Stimulated activated CD4-positive, alpha-beta T cell treated with anti-CD3 and anti-CD28 coated beads, Interleukin-2, amount 100 ng/mL, for 24 hours (primary cell): ENCODE results near the gene SLC25A21.
"Not testable (repeated sequence)": the region's sequence is repeated elsewhere in the genome, so short reads cannot be mapped to it uniquely, and the experiment has no call there.

Experiments used
- DNase-seq, 2 donors: peaks; one replicate each; pipeline ENCODE4 v3.0.0-alpha.2; 2020

SLC25A21 gene

DNA sequence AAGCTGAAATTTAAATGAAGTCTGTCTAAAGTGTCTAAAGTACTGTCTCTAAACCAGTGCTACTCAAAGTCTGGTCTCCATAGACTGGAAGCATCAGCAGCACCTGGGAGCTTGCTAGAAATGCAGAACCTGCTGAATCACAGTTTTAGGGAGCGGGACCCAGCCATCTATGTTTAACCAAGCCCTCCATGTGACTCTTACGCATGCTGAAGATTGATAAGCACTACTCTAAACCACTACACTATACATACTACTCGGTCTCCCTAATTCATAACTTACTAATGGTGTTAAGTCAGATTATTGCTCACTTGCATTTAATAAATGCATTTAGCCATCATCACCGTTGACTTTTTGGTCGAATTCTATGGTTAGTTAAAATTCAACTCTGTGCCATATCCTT, 88.8 kb downstream of the SLC25A21 start:
- DNase-seq: no peak

DNA sequence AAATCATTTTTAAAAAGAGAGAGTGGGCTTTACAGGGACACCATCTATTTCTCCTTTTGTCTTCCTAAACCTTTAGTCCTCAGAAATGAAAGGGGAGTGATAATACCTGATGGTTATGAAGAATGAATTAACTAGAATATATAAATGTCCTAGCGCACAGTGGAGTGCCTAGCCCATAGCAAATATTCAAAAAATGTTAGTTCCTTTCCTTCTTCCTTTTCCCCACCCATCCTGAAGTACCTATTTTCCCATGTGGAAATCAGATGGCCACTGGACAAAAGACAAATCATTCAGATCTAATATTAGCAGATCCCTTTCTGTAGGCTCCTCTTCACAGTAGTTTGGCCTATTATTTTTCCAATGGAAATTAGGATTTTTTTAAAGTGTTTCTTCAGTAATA, 90.0 kb downstream of the SLC25A21 start:
- DNase-seq: no peak

DNA sequence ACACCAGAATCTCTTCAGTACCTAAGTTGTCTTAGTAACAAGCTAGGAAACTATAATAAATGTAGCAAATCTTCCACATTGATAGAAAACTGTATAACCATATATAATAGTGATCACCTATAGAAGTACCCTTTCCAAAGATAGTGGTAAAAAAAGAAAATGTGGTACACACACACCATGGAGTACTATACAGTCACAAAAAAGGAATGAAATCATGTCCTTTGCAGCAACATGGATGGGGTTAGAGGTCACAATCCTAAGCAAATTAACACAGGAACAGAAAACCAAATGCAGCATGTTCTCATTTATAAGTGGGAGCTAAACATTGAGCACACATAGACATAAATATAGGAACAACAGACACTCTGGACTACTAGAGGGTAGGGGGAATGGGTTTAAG, 90.5 kb downstream of the SLC25A21 start:
- DNase-seq: no peak

DNA sequence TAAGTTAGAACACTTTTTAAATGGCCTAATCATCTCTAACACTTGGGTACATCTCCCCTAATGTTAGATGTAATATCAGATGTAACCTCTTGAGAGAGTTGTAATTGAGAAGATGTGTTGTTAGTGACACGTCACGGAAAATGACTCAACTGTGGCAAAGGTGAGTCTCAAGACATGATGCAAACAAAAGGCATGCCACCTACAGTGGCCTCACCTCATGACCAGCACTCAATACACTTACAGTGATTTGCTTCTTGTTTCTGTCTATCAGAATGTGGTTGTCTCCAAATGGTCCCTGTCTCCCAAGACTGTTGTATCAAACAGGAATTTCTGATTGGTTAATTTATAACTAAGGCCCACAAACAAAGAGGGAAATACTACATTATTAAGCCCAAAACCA, 91.2 kb downstream of the SLC25A21 start:
- DNase-seq: no peak

DNA sequence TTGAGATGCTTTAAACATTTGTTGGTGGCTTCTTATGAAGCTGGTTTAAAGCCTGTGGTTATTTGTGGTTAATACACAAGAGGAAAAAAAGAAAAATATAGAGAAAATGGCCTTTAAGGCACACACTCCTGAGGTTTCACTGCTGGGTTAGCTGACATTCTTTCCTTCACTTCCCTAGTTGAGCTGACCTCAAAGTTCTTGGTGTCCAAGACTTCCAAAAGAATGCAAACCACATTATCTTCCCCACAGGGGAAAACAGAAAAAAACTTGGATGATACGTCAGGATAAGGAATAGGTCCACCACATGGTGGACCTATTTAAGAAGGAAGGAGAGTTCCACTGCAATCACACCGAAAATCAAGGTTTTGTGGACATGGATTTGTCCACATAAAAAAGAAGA, 94.3 kb downstream of the SLC25A21 start:
- no peak for DNase-seq

DNA sequence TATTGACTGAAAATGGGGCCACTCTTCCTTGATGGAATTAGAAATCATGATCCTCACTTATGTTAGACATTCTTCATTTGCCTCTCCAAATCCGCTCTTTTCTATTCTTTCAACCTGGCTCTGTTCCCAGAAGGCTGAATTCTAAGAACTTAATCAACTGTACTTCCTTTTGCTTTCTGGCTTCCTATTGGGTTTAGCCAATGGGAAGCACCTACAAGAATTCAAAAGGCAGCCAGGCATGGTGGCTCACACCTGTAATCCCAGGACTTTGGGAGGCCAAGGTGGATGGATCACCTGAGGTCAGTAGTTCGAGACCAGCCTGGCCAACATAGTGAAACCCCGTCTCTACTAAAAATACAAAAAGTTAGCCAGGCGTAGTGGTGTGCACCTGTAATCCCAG, 98.1 kb downstream of the SLC25A21 start:
- DNase-seq: not testable (repeated sequence)

DNA sequence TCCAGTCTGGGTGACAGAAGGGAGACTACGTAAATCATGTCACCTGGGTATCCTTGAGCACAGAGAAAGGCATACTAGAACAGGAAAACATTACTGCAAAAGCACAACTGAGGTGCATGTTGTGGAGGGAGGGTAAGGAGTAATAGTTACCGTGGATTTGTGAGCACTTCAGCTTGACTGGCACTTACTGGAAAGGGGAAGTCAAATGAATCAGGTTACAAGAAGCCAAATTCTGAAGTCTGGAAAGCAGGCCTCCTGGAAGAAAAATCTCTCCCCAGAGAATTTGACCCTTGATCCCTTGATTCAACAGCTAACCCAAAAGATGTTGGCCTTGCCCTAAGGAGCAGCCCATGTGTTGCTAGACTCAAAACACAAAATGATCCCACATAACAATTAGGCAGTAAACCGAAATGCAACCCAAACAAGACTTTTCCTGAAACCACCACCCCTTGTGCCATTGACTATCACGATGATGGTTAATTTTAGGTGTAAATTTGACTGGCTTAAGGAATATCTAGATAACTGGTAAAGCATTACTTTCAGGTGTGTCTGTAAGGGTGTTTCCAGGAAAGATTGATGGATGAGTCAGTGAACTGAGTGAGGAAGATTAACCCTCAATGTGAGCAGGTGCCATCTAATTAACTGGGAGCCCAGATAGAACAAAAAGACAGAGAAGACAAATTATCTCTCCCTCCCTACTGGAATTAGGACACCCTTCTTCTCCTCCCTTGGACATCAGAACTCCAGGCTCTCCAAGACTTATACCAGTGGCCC, 108.8 kb downstream of the SLC25A21 start:
- no peak for DNase-seq

DNA sequence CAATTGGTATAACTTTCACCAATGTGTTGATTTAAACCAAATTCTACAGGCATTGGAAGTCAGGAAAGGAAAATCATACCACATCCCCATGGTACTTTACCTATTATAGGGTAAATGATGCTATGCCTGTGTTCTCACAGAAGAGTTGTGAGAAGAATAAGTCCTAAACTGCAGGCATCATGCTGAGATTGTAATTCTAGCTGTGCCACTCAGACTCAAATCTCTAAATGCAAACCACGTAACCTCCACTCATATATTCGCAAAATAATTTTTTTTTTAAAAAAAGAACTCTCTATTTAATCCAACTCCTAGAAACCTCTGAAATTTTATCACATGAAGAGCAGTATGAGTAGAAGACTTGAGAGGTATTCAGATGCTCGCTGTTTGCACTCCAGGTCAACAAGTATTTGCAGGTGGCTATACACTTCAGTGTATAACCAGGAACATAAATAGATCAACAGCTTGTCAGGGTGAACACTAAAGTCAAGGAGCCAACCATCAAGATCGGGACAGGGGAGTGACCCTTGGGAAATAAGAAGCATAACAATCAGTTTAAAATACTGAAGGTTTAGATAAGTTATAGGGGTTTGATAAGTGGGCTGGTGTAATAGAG, 110.1 kb downstream of the SLC25A21 start:
- no peak for DNase-seq

DNA sequence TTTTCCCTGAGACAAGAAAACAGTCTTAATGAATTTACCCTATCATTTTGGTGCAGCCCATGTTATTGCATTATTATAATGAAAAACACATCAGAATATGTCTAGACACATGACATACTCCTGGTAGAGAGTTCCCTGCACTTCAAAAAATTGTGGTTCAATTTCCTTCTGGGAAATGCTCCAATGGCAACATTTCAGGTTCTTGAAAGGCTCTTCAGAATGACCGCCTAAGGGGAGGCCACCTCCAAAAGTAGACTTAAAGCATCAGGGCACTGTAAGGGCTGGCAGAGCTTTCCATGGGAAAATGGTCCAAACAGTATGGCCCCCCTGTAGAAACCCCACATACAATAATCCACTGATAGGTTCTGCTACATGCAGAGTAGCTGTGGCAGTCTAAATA, 110.7 kb downstream of the SLC25A21 start:
- no peak for DNase-seq

DNA sequence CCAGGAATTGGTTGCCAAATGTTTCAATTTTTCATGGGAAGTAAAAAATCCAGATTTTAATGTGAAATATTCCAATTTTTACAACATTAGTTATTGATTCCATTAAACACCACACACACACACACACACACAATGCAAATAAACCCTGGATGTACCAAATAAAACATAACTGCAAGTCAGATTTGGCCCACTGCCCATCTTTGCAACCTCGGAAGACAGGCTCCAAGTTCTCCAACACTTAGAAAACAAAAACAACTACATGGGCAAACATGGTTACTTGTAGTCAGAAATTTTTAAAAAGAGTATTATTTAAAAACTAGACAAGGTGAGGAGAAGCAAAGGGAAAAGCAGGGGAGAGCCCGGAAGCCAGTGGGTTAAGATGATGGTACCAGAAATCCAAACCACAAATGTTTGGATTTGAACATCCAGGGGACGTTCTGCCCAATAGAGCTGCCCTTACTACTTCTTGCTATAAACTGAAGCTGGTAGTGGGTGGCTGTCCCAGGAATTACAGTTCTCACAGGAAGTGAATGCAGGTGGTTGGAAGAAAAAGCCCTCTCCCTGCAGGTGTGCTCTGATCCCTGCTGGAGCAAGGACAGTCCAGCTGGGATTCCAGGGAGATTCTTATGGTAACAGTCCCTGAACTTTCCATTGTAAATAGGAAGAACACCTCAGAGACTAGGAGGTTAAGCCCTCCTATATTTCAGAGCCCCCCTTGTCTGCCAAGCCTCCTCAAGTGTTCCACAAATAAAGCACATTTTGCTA, 111.7 kb downstream of the SLC25A21 start:
- no peak for DNase-seq

DNA sequence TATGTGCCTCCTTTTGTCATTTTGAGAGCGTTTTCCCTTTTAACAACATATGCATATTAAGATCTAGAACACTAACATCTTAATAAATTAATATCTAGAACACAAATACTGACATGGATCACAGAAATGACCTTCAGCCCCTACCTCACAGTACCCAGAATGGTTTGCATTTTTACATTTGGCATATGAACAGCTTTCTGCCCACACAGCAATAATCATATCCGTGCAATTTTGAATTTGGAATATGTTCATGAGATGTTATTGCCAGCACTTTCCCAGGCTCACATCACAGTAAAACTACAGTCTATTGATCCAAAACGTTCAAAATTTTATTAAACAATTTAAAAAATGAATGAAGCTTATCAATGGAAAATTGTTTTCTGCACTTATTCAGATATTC, 114.6 kb downstream of the SLC25A21 start:
- no peak for DNase-seq

DNA sequence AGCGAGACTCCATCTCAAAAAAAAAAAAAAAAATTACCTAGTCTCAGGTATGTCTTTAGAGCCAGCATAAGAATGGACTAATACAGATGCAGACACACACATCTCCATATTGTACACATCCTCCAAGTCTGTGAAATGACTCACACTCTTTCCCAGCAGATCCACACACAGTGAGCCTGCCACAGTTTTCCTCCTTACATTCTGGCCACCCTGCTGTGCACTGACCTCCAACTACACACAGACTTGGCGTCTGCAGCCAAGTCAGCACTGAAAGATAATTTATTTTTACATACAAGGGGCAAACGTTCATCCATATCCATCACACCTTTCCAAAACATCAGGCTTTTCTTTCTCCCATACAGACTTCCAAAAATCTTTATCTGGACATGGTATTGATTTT, 115.9 kb downstream of the SLC25A21 start:
- DNase-seq: no peak

DNA sequence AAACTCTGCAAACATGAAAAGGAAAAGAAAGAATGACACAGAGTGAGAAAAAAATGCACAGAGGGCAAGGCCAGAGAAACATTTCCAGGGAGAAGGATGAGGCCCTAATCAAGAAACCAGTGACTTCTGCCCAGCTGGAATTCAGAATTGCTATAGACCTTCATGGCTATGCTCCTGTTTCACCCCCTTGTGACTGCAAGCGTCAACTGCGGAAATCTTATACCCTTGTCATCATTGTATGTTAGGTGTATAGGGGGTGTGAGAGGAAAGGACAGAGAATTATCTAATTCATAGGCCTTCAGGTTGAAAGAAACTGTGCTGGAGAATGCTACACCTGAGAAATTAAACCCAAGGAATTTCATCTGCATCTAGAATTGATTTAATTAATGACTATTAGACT, 117.5 kb downstream of the SLC25A21 start:
- DNase-seq: no peak

DNA sequence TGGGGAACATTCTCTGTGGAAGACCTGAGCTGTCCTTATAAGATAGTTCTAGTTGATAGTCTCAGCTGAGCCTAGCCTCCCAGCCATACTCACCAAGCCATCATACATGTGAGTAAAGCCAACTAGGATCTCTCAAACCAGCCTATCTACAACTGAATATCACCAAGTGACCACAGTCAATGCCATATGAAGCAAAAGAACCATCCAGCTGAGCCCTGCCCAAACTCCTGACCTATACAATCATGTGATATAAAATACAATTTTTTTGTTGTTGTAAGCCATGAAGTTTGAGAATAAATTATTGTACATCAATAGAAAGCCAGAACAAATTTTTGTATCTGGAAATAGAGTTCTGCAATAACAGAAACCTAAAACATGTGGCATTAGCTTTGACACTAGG, 118.3 kb downstream of the SLC25A21 start:
- DNase-seq: no peak

DNA sequence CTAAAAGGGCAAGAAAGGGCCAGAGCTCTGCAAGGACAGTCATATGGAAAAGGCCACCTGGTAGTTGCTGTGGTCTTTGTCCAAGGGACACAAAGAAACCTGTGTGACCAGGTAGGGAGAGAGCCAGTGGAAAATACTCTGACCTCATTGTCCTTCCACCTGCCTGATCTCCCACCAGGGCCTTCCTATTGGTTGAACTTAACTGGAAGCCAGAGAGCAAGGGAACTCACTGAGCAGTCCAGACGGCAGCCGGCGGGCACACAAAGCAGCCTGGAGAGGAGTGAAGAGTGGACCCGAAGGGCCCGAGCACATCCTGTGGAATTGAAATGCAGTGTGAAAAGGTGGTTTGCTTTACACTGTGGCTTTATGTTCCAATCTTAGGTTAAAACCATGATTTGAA, 120.7 kb downstream of the SLC25A21 start:
- no peak for DNase-seq

DNA sequence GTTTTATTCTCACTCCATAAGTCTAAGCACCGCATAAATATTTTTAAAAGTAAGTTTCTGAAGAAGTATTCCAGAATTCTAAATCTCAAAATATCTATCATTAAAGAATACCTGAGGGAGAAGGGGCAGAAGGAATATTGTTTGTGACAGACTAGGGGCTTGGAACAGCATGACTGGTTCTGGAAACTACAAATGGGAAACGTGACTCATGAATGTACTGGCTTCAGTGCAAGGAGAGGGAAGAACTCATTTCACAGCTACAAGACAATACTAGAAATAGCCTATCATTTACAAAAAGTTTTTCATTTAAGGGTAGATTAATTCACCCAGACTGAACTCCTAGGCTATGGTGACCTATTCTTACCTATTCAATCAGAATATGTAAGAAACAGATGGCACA, 121.3 kb downstream of the SLC25A21 start:
- no peak for DNase-seq

DNA sequence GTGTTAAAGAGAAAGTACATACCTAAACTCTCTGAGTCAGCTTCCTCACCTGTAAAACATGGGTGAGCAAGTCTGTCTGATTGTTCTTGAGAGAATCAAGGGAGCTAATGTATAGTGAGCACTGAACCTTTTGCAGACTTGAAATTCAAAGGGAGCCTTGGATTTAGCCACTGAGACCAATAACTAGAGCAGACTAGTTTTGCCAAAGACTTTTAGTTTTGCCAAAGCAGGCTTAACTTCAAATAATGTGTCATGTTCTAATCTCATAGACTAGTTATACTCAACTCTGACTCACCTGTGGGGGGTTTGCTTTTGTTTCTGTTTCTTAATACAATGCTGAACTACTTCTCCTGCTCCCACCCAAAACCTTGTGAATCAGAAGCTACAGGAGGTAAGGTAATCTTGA, 123.7 kb downstream of the SLC25A21 start:
- no peak for DNase-seq

DNA sequence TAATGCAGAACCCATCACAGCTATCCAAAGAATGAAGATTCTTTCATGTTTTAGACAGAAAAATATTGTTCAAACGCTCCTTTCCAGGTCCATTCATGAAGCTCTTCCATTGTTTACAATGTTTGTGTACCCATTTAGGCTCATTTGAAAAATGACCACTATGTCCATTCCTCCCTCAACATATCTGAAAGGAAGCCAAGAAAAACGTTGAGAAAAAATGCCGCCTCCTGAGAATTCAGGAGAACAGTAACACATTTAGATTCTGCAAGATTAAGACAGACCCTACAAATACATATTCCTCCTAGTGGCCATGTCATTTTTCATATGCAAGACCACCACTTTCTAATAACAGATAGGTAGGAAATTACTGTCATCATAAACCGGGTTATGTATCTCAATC, 124.4 kb downstream of the SLC25A21 start:
- DNase-seq: no peak

DNA sequence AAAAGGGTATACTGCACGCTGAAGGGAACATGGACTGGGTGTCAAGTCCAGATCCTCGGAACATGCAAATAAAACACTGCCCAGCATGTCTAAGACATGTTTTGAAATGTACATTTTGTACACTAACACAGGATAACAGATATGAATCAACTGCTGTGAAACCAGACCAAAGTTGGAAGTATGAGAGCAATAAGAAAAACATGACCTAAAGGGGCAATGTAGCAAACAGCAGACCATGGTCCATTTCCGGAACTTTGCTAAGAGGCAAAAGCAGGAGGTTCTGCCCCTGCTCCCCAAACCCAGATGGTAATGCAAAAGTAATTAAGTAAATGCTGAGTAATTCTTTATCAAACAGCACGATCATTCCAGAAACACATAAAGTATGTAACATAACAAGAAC, 125.2 kb downstream of the SLC25A21 start:
- no peak for DNase-seq

DNA sequence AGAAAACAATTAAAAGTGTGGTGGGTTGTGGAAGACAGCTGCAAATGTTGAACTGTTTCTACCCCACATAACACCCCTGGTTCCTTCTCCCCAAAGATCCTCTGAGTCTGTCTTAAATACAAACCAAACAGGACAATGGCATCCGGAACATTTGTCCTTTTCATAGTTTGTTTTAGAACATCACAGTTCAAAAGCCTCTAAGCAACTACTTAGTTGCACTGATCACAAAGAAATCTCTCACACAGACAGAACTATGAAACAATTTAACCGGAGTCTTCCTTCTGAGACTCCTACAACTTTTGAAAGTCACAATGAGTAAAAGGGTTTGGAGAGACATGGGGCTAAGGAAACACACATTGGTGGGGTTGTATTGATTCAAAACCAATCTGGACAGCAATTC, 125.6 kb downstream of the SLC25A21 start:
- no peak for DNase-seq

DNA sequence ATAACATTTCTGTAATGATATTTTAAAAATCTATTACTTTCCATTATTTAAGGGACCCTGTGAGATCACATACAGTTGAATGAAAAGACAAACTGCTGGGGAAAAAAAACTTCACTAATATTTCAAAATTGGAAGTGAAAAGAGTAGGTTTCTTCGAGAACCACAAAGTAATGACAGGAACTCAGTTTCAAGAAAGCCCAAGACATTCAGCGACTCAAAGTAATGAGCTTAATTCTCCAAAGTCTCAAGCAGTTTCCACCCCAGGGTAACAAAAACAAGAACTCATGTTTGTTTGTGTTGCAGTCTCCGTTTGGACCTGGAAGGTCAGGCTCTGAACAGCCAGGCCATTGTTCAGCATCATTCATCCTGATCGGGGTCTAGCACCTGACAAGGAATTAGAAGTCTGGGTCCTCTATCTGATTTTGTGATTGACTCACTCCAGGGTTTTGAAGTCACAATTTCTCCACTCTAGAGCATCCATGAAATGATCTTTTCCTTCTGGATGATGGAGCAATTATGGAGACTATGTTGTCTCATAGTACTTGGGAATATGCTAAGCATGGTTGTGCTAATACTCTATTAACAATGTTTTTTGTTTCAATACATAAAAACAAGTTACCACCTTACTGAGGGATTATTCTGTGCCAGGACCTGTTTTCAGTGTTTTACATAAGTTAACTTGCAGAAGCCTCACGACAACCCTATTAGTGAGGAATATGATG, 126.9 kb downstream of the SLC25A21 start:
- no peak for DNase-seq

DNA sequence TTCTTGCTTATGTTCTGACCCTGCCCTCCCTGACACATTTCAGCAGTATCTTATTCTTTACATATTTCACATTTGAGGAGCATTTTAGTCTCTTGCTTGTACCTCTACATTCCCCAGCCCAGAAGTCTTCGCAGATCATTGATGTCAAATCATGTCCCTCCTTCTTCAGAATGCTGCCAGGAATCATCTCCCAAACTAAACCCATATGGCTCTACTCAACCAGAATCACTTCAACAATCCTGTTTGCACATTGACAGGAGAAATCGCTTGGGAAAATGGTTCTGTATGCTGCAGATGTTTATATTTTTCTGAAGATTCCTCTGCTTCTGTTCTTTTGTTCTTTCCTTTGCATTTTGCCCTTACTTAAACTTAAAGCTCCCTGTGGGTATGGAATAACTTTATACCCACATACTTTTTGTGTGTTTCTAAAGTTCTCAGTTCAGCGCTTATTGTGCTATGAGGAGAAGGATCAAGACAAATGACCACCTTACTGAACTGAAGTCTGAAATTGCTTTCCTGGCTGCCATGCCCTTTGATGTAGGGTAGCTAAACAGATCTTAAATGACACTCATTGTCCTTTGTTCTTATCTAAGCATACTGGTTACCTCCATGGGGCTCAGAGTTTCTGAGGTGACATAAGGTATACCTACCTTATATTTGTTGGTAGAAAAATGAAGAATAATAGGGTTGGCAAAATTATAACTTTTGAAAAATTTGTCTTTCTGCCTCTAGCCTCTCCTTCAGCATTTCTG, 134.6 kb downstream of the SLC25A21 start:
- DNase-seq: no peak
